H1 (cell line): ENCODE results near the gene SLC25A38. TPM values are rescaled to one million over a fixed set of nuclear protein-coding genes. Genes with fewer than 3 reads are reported as not detected.

ENCODE experiments used
- CTCF ChIA-PET: fragments of 300-600 bp; sonication (Branson Sonifier 250); formaldehyde crosslinking; loops from one replicate; lab custom pipeline; 2021; ENCODE audit not compliant: partially characterized antibody; lab: Charles Lee
- POLR2A ChIA-PET: fragments of 300-600 bp; sonication (Branson Sonifier 250); formaldehyde crosslinking; loops from one replicate; lab custom pipeline; 2021; ENCODE audit warnings: inconsistent platforms; ENCODE audit not compliant: partially characterized antibody; lab: Charles Lee
- DNase-seq, 2 experiments: peaks; one replicate each; pipeline versions ENCODE4 v3.0.0 to v3.0.0-alpha.2; 2010 to 2022; ENCODE audit warnings: low spot score in 2 of 2, low read depth in 1 of 2, mixed read lengths in 1 of 2
- FAIRE-seq: peaks from 2 replicates; lab custom pipeline; 2011; peaks lifted over from hg19 to GRCh38; lab: Jason Lieb, UNC
- H2AFZ ChIP-seq: 2 replicates; pipeline ENCODE4 v1.8.1; 2012; ENCODE audit warnings: low read length, inconsistent platforms
- H2AK5ac ChIP-seq: 2 replicates; pipeline ENCODE4 v1.6.1; 2013; ENCODE audit warnings: low read depth, low read length
- H2BK120ac ChIP-seq: replicated peaks from 2 replicates; pipeline ENCODE3; 2013; ENCODE audit warnings: low read depth, low read length, inconsistent platforms
- H2BK12ac ChIP-seq: 2 replicates; pipeline ENCODE4 v1.6.1; 2013; ENCODE audit warnings: low read depth, low read length
- H2BK15ac ChIP-seq: 2 replicates; pipeline ENCODE4 v1.6.1; 2013; ENCODE audit warnings: low read length
- H2BK20ac ChIP-seq: 2 replicates; pipeline ENCODE4 v1.6.1; 2013; ENCODE audit warnings: low read length
- H2BK5ac ChIP-seq: 2 replicates; pipeline ENCODE4 v1.6.1; 2013; ENCODE audit warnings: low read depth, low read length
- H3K14ac ChIP-seq: 2 replicates; pipeline ENCODE4 v1.6.1; 2013; ENCODE audit warnings: inconsistent platforms; ENCODE audit not compliant: insufficient read length
- H3K18ac ChIP-seq: 2 replicates; pipeline ENCODE4 v1.6.1; 2013; ENCODE audit warnings: low read length; ENCODE audit errors: extremely low read depth
- H3K23ac ChIP-seq: 2 replicates; pipeline ENCODE4 v1.6.1; 2013; ENCODE audit warnings: inconsistent platforms; ENCODE audit not compliant: insufficient read length
- H3K23me2 ChIP-seq: 2 replicates; pipeline ENCODE4 v1.6.1; 2013; ENCODE audit warnings: low read depth, low read length
- H3K27ac ChIP-seq: 2 replicates; pipeline ENCODE4 v1.6.1; 2011; ENCODE audit warnings: low read depth, low read length, inconsistent platforms
- H3K27me3 ChIP-seq, 4 experiments: replicated peaks in 1 of 4; 1 replicate in 1 of 4; 2 replicates in 3 of 4; pipeline versions ENCODE4 v1.6.1 to v1.8.1; 2011 to 2013; ENCODE audit warnings: low read length in 3 of 4, mild to moderate bottlenecking in 3 of 4, inconsistent platforms in 2 of 4, mixed read lengths in 2 of 4, moderate library complexity in 1 of 4; ENCODE audit not compliant: control insufficient read depth in 3 of 4, insufficient read depth in 3 of 4; ENCODE audit errors: extremely low read depth in 1 of 4
- H3K36me3 ChIP-seq, 4 experiments: 2 replicates each; pipeline versions ENCODE4 v1.6.1 to v1.8.1; 2011 to 2013; ENCODE audit warnings: mild to moderate bottlenecking in 4 of 4, low read length in 3 of 4, moderate library complexity in 2 of 4, control low read depth in 1 of 4, inconsistent platforms in 1 of 4; ENCODE audit not compliant: insufficient read depth in 4 of 4, control insufficient read depth in 2 of 4
- H3K4ac ChIP-seq: replicated peaks from 2 replicates; pipeline ENCODE3; 2013; ENCODE audit warnings: low read length, low read depth, mixed read lengths, inconsistent platforms; ENCODE audit not compliant: insufficient read length
- H3K4me1 ChIP-seq, 4 experiments: replicated peaks in 1 of 4; 1 replicate in 1 of 4; 2 replicates in 3 of 4; pipeline versions ENCODE4 v1.6.1 to v1.8.1; 2011 to 2013; ENCODE audit warnings: low read length in 3 of 4, inconsistent platforms in 2 of 4, mixed read lengths in 1 of 4; ENCODE audit not compliant: insufficient read depth in 4 of 4, control insufficient read depth in 3 of 4
- H3K4me2 ChIP-seq, 2 experiments: 2 replicates each; pipeline versions ENCODE4 v1.6.1 to v1.8.1; 2011 to 2013; ENCODE audit warnings: low read depth in 2 of 2, low read length in 2 of 2, control low read depth in 1 of 2, inconsistent platforms in 1 of 2, mild to moderate bottlenecking in 1 of 2; ENCODE audit not compliant: insufficient read depth in 1 of 2
- H3K4me3 ChIP-seq, 4 experiments: fragments of 200-600, 300-600 bp in 1 of 4; sonication (generic), shearing (Covaris generic), sonication (Bioruptor Twin) in 1 of 4; 2 replicates each; pipeline versions ENCODE4 v1.5.1 to v1.8.1; 2011 to 2016; ENCODE audit warnings: low read length in 4 of 4, low read depth in 3 of 4, control low read depth in 2 of 4, inconsistent platforms in 2 of 4, mild to moderate bottlenecking in 2 of 4, mixed read lengths in 1 of 4, moderate library complexity in 1 of 4; ENCODE audit not compliant: insufficient read depth in 2 of 4; ENCODE audit errors: extremely low read depth in 1 of 4
- H3K56ac ChIP-seq: replicated peaks from 2 replicates; pipeline ENCODE3; 2013; ENCODE audit warnings: low read depth, mild to moderate bottlenecking, mixed read lengths, low read length, inconsistent platforms; ENCODE audit not compliant: insufficient read length
- H3K79me1 ChIP-seq: 2 replicates; pipeline ENCODE4 v1.6.1; 2013; ENCODE audit warnings: low read depth, low read length, control low read depth
- H3K79me2 ChIP-seq, 2 experiments: 2 replicates each; pipeline versions ENCODE4 v1.6.1 to v1.8.1; 2012 to 2013; ENCODE audit warnings: low read length in 2 of 2, mild to moderate bottlenecking in 2 of 2, inconsistent platforms in 1 of 2; ENCODE audit not compliant: insufficient read depth in 2 of 2, control insufficient read depth in 1 of 2
- H3K9ac ChIP-seq, 4 experiments: replicated peaks in 1 of 4; 1 replicate in 1 of 4; 2 replicates in 3 of 4; pipeline versions ENCODE4 v1.6.1 to v1.8.1; 2011 to 2013; ENCODE audit warnings: low read depth in 3 of 4, low read length in 3 of 4, control low read depth in 2 of 4, mild to moderate bottlenecking in 2 of 4, moderate library complexity in 2 of 4, inconsistent platforms in 1 of 4; ENCODE audit errors: extremely low read depth in 1 of 4
- H3K9me3 ChIP-seq, 2 experiments: 2 replicates each; pipeline versions ENCODE4 v1.6.1 to v1.8.1; 2012 to 2013; ENCODE audit warnings: mild to moderate bottlenecking in 2 of 2, moderate library complexity in 2 of 2, control low read depth in 1 of 2, inconsistent platforms in 1 of 2, low read depth in 1 of 2, low read length in 1 of 2, mixed read lengths in 1 of 2; ENCODE audit not compliant: insufficient read depth in 2 of 2
- H4K20me1 ChIP-seq, 2 experiments: replicated peaks in 1 of 2; 2 replicates each; pipeline versions ENCODE3 to v1.8.1; 2011 to 2013; ENCODE audit warnings: inconsistent platforms in 2 of 2, low read length in 2 of 2, mild to moderate bottlenecking in 1 of 2; ENCODE audit not compliant: insufficient read depth in 2 of 2, control insufficient read depth in 1 of 2
- H4K5ac ChIP-seq: 2 replicates; pipeline ENCODE4 v1.6.1; 2013; ENCODE audit warnings: low read length, low read depth, mixed read lengths, inconsistent platforms; ENCODE audit not compliant: insufficient read length
- H4K8ac ChIP-seq: 2 replicates; pipeline ENCODE4 v1.8.0; 2013; ENCODE audit warnings: mild to moderate bottlenecking, moderate library complexity, low read length, inconsistent platforms; ENCODE audit not compliant: insufficient read depth; ENCODE audit errors: extremely low read depth
- H4K91ac ChIP-seq: replicated peaks from 2 replicates; pipeline ENCODE3; 2013; ENCODE audit warnings: low read length, mixed read lengths, inconsistent platforms; ENCODE audit not compliant: insufficient read length
- EZH2 ChIP-seq: fragments of 200-600 bp; sonication (generic); IDR thresholded peaks from 2 replicates; pipeline ENCODE4 v1.7.1; 2012; ENCODE audit warnings: low read depth, mild to moderate bottlenecking, moderate library complexity, low read length, inconsistent platforms; ENCODE audit not compliant: severe bottlenecking
- MAFK ChIP-seq: IDR thresholded peaks from 2 replicates; pipeline ENCODE4 v1.6.1; 2012; ENCODE audit warnings: low read depth, mild to moderate bottlenecking, improper control_type of control experiment, low read length
- NRF1 ChIP-seq: IDR thresholded peaks from 2 replicates; pipeline ENCODE4 v1.6.1; 2011; ENCODE audit warnings: mild to moderate bottlenecking, low read depth, low read length, improper control_type of control experiment
- PHF8 ChIP-seq: fragments of 200-600 bp; sonication (generic); conservative IDR thresholded peaks from 2 replicates; pipeline ENCODE4 v1.7.1; 2012; ENCODE audit warnings: low read depth, mild to moderate bottlenecking, inconsistent platforms, low read length, moderate library complexity
- RBBP5 ChIP-seq: IDR thresholded peaks from 2 replicates; pipeline ENCODE4 v1.7.1; 2012; ENCODE audit warnings: low read depth, mild to moderate bottlenecking, inconsistent platforms, low read length, moderate library complexity, borderline replicate concordance
- WGBS, 2 experiments: shearing (Covaris generic) in 1 of 2; methylation state at CpG; one replicate each; pipeline versions ENCODE4 v1.1.6 to v1.1.7; 2013 to 2015; ENCODE audit warnings: low lambda C conversion rate in 2 of 2, mixed read lengths in 2 of 2, inconsistent platforms in 1 of 2, low coverage in 1 of 2, missing lambda C conversion rate in 1 of 2; ENCODE audit not compliant: insufficient replicate concordance in 2 of 2, insufficient coverage in 1 of 2, insufficient read length in 1 of 2; ENCODE audit errors: extremely low coverage in 1 of 2, missing lambda C conversion rate in 1 of 2; 5-methylcytosine and 5-hydroxymethylcytosine counted together
- polyA plus RNA-seq, 7 experiments: library from polyadenylated mRNA; depleted of rRNA in 3 of 7; stranded (reverse) in 5 of 7; unstranded in 2 of 7; fragments of >200 nt in 5 of 7; fragments of 200-250 nt in 2 of 7; gene quantifications; 1 replicate in 5 of 7; 2 replicates in 1 of 7; 4 replicates in 1 of 7; pipeline versions ENCODE4 v1.2.1 to v1.2.3, GENCODE V29; 2011 to 2013; ENCODE audit warnings: missing spikeins in 2 of 7, mixed read lengths in 2 of 7
- total RNA-seq: library from RNA; stranded (reverse); fragmentation: NEBNext Ultra II Directional; extraction: Animal tissue kit (Norgen Biotek cat#: 25700); gene quantifications from 2 replicates; pipeline ENCODE4 v1.2.1, GENCODE V29; 2021
- TF ChIP-seq, protein P1 (sequence below): IDR thresholded peaks from 2 replicates; pipeline ENCODE4 v1.6.1; 2012; ENCODE audit warnings: inconsistent platforms

Gene SLC25A38
- total and polyA plus RNA-seq, 2 of the 8 experiments (the other 6 are each of a cell fraction or from before 2014, with no cell fraction given) = 41.2 to 45.8 TPM

DNA sequence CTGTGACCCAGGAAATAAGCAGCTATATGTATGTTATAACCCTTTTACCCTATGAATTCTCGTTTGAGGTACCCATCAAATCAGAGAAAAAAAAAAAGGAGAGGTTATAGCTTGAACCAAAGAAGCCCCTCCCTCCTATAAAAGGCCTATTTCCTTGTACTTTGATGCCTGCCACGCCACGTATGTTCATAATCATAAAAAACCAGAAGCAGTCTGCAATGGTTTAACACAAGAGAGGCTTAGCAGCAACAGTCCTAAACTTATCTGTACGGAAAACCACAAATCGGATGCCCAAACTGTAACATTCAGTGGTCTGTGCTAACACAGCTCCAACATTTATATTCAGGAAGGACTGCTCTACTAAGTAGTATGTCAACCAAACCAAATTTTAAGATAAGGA, 32.5 kb upstream of the SLC25A38 start:
- H3K27ac ChIP-seq = no peak overlapping the region
- H2AK5ac ChIP-seq = no peak overlapping the region
- FAIRE-seq (no peak), DNase-seq (no peak)
- no peak overlapping the region for H2BK20ac ChIP-seq
- no peak overlapping the region for H2BK15ac ChIP-seq
- H3K23ac ChIP-seq = no peak overlapping the region
- no peak overlapping the region for H2BK5ac ChIP-seq
- WGBS, 2 experiments = 93% methylated on average over 5 of the region's 5 CpGs; no CpG with 5 or more reads in 1 of the 2 experiments
- no peak overlapping the region for H4K8ac ChIP-seq
- no peak overlapping the region for H3K14ac ChIP-seq
- no peak overlapping the region for H4K91ac ChIP-seq
- H4K20me1 ChIP-seq = no peaks in the 10 kb centered on the region
- no peaks in the 10 kb centered on the region for H3K79me2 ChIP-seq
- no peaks in the 10 kb centered on the region for H3K9me3 ChIP-seq
- H3K4me1 ChIP-seq = peaks cover 0 to 4% (median 1%) of the 10 kb centered on the region in 4 experiments; a peak in 2 of 7 replicates
- H3K4me3 ChIP-seq = no peak overlapping the region
- H3K56ac ChIP-seq = no peak overlapping the region
- no peaks in the 10 kb centered on the region for H3K27me3 ChIP-seq
- CTCF ChIA-PET = interaction anchor here (1.2 kb wide), 1 partner anchor 59 kb away, joined by 3 read pairs; no protein-coding TSS in a partner anchor
- H3K36me3 ChIP-seq = no peaks in the 10 kb centered on the region
- H3K23me2 ChIP-seq = no peaks in the 10 kb centered on the region
- H3K18ac ChIP-seq = no peak overlapping the region
- H3K4me2 ChIP-seq = no peak overlapping the region
- H2AFZ ChIP-seq = no peak overlapping the region
- TF ChIP-seq RBBP5 (no peak), NRF1 (no peak), PHF8 (no peak), MAFK (no peak), EZH2 (no peak)
- TF ChIP-seq, protein P1, sequence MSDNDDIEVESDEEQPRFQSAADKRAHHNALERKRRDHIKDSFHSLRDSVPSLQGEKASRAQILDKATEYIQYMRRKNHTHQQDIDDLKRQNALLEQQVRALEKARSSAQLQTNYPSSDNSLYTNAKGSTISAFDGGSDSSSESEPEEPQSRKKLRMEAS = no peak
- POLR2A ChIA-PET = interaction anchor here (1.5 to 1.7 kb wide), 2 partner anchors 58 to 64 kb away, joined by 3 to 4 read pairs; no protein-coding TSS in a partner anchor
- H3K79me1 ChIP-seq = no peaks in the 10 kb centered on the region
- no peak overlapping the region for H2BK12ac ChIP-seq
- H3K9ac ChIP-seq = no peak overlapping the region
- no peak overlapping the region for H3K4ac ChIP-seq
- H2BK120ac ChIP-seq = no peak overlapping the region
- H4K5ac ChIP-seq = no peak overlapping the region
